ENCODE measurements around the gene ALG9. TPM values are rescaled to one million over a fixed set of nuclear protein-coding genes. Genes with fewer than 3 reads are reported as not detected.

The ALG9 gene
- total RNA-seq, 1 donor from 2014 or later = 26.6 TPM

DNA sequence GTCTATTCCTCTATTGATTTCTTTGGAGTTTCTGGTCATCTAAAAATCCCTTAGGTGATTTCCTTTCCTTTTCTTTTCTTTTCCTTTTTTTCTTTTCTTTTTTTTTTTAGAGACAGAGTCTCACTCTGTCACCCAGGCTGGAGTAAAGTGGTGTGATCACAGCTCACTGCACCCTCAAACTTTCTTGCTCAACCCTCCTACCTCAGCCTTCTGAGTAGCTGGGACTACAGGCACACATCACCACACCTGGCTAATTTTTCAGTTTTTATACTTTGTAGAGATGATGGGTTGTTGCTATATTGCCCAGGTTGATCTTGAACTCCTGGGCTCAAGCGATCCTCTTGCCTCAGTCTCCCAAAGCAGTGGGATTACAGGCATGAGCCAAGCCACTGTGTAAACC is 45.4 kb upstream of the ALG9 start:
- no peak overlapping the region for H3K27ac ChIP-seq

DNA sequence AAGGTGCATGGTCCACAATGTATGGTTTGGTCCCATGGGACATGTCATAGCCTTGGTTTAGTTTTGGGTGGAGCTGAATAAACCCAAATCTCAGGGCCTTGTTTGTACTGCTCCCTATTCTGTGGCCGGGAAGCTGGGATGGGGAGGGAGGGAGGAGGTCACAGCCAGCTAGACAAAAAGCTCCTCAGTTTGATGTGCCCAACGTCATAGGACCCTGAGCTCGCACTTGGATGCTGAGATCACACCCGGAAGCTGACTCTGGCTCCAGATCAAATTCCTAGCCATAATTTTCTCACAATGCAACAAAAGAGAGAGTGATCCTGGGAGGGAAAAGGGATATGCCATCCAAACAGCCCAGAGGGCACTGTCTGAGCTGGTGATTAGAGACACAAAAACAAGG is 42.6 kb upstream of the ALG9 start:
- DNase-seq (no peak), ATAC-seq (no peak)
- Histone ChIP-seq H3K9me3 (no peaks in the 10 kb centered on the region), H3K4me3 (peak overlapping the region; percentile 51), H3K27ac (peak overlapping the region; percentile 73), H3K36me3 (no peaks in the 10 kb centered on the region), H3K4me1 (no peaks in the 10 kb centered on the region), H3K27me3 (peaks cover 6% of the 10 kb centered on the region)
- TF ChIP-seq, protein P1, sequence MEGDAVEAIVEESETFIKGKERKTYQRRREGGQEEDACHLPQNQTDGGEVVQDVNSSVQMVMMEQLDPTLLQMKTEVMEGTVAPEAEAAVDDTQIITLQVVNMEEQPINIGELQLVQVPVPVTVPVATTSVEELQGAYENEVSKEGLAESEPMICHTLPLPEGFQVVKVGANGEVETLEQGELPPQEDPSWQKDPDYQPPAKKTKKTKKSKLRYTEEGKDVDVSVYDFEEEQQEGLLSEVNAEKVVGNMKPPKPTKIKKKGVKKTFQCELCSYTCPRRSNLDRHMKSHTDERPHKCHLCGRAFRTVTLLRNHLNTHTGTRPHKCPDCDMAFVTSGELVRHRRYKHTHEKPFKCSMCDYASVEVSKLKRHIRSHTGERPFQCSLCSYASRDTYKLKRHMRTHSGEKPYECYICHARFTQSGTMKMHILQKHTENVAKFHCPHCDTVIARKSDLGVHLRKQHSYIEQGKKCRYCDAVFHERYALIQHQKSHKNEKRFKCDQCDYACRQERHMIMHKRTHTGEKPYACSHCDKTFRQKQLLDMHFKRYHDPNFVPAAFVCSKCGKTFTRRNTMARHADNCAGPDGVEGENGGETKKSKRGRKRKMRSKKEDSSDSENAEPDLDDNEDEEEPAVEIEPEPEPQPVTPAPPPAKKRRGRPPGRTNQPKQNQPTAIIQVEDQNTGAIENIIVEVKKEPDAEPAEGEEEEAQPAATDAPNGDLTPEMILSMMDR (IDR thresholded peaks at IDR 0.05) = no peak
- intact Hi-C loops (cut with DNase I) = no loop called here

More for the DNA sequence above, 45.4 kb upstream of the ALG9 start:
- Histone ChIP-seq H3K4me3 (no peak overlapping the region), H3K36me3 (no peaks in the 10 kb centered on the region), H3K9me3 (no peaks in the 10 kb centered on the region), H3K27me3 (peaks cover 6% of the 10 kb centered on the region), H3K4me1 (no peaks in the 10 kb centered on the region)
- DNase-seq (no peak), ATAC-seq (no peak)
- TF ChIP-seq, protein P1 (IDR thresholded peaks at IDR 0.05) = no peak
- intact Hi-C loops (cut with DNase I) = no loop called here

DNA sequence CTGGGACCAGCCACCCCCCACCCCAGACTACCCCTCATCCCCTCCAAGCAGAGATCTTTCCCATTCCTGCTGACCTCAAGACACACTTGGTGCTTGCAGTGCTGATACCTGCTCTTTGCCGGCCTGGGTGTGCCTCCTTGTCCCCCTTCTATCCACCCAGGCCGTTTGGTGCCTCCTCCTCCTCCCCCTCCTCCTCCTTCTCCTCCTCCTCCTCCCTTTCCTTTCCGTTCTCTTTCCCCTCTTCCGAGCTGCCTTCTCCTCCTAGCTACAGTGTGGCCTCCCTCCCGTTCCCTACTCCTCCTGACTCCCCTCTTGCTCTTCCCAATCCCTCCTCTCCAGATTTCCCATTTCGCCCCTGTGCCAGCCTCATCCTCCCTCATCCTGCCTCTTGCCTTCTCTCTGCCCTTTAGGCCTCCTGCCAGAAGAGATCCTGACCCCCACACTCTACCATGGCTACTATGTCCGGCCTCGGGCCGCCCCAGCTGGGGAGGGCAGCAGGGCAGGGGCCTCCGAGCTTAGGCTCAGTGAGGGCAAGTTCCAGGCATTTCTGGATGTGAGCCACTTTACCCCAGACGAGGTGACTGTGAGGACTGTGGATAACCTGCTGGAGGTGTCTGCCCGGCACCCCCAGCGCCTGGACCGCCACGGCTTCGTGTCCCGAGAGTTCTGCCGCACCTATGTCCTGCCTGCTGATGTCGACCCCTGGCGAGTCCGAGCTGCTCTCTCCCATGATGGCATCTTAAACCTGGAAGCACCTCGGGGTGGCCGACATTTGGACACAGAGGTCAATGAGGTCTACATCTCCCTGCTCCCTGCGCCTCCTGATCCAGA is 41.9 kb upstream of the ALG9 start:
- intact Hi-C loops (cut with DNase I) = no loop called here
- H3K4me3 ChIP-seq = peak overlapping the region; percentile 51
- TF ChIP-seq, protein P1 (IDR thresholded peaks at IDR 0.05) = no peak
- DNase-seq (no peak), ATAC-seq (no peak)
- H3K36me3 ChIP-seq = no peaks in the 10 kb centered on the region
- peak overlapping the region; percentile 73 for H3K27ac ChIP-seq
- no peaks in the 10 kb centered on the region for H3K4me1 ChIP-seq
- no peaks in the 10 kb centered on the region for H3K9me3 ChIP-seq
- peaks cover 6% of the 10 kb centered on the region for H3K27me3 ChIP-seq

DNA sequence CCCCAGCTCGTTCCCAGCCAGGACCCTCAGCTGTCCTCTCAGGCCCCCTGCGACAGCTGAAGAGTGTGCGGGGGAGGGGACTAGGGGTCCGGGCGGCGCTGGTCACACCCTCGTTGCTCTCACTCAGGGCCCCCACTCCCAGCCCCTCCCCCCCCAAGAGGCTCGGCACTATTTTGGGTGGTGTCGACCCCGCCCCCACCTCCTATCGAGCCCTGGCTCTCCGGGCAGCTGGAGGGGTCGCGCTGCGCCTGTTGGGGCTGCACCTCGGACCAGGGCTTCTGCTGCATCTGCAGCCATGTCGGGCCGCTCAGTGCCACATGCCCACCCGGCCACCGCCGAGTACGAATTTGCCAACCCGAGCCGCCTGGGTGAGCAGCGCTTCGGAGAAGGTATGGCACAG is 41.2 kb upstream of the ALG9 start, which contains the start of gene HSPB2:
HSPB2 (plus strand) TSS at position 200 of the 400 bp plus-strand sequence; CDS start at position 296, 96 bp downstream.
- Histone ChIP-seq H3K27me3 (peaks cover 6% of the 10 kb centered on the region), H3K4me1 (no peaks in the 10 kb centered on the region), H3K27ac (peak within 1 kb of the TSS; percentile 73), H3K4me3 (peak within 1 kb of the TSS; percentile 51), H3K9me3 (no peaks in the 10 kb centered on the region), H3K36me3 (no peaks in the 10 kb centered on the region)
- intact Hi-C loops (cut with DNase I) = no loop called here
- DNase-seq (no peak), ATAC-seq (no peak)
- TF ChIP-seq, protein P1 (IDR thresholded peaks at IDR 0.05) = no peak

DNA sequence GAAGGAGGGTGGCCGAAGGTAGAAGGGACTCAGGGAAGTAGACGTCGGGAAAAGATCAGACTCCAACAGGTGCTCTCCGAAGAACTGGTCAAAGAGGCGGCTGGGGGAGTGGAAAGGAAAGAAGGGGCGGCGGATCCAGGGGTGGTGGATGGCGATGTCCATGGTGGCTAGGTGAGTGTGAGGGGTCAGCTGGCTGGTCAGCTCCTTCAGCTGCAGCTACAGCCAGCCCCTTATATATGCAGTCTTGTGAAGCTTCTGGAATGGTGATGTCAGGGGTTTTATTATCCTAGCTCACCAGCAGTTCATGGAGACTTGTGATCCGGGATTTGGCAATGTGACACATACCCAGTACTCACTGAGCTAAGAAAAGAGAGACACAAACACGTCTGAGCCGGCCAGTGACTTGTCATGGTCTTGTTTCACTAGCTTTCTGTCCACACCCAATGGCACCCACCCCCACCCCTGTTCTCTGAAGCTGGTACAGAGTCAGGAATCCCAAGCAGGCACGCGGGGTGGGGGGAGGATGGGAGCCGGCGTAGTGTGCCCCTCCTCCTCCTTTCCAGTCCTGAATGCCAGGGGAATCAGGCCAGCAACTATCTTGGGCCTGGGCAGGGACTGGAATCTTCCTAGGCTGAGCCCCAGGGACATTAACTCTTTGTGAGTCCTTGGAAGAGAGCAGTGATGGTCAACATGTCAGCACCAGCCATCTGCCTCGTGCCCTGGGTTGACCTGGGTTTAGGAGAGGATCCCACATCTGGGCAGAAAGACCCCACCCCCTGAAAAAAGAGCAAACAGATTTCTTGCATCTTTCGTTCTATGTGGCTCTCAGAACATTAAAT is 40.4 kb upstream of the ALG9 start, which contains the start of gene CRYAB:
CRYAB (minus strand) TSS at position 208 of the 839 bp plus-strand sequence; CDS start at position 162, 46 bp downstream.
- no peaks in the 10 kb centered on the region for H3K9me3 ChIP-seq
- H3K27ac ChIP-seq = peak within 1 kb of the TSS; percentile 73
- ATAC-seq (peak; percentile 91), DNase-seq (peak; percentile 78)
- no peaks in the 10 kb centered on the region for H3K36me3 ChIP-seq
- peaks cover 6% of the 10 kb centered on the region for H3K27me3 ChIP-seq
- peak within 1 kb of the TSS; percentile 51 for H3K4me3 ChIP-seq
- H3K4me1 ChIP-seq = no peaks in the 10 kb centered on the region
- TF ChIP-seq, protein P1 (IDR thresholded peaks at IDR 0.05) = no peak
- intact Hi-C loops (cut with DNase I) = no loop called here
